HEK293T (cell line): ENCODE data around the gene CKM.

Experiments
- CTCF ChIA-PET: fragments of 350-600 bp; formaldehyde crosslinking; extraction: SDS; loops from one replicate; lab custom pipeline; 2021; ENCODE audit warnings: antibody characterized with exemption, inconsistent platforms; lab: Yijun Ruan, JAX
- POLR2A ChIA-PET: fragments of 350-600 bp; formaldehyde crosslinking; extraction: SDS; loops from one replicate; lab custom pipeline; 2020; ENCODE audit warnings: antibody characterized with exemption, inconsistent platforms; lab: Yijun Ruan, JAX
- DNase-seq: peaks from one replicate; pipeline ENCODE4 v3.0.0; 2012; ENCODE audit warnings: mixed read lengths; ENCODE audit errors: extremely low spot score
- ARNT ChIP-seq: fragments of 450-650 bp; IDR thresholded peaks from 2 replicates; pipeline ENCODE4 v1.6.1; 2017; ENCODE audit warnings: mild to moderate bottlenecking
- BHLHE40 ChIP-seq: fragments of 450-650 bp; IDR thresholded peaks from 2 replicates; pipeline ENCODE4 v1.6.1; 2016; ENCODE audit warnings: mild to moderate bottlenecking, moderate library complexity, borderline replicate concordance
- CTBP1 ChIP-seq: fragments of 450-650 bp; IDR thresholded peaks from 2 replicates; pipeline ENCODE4 v1.6.1; 2016; ENCODE audit warnings: borderline replicate concordance
- ELF4 ChIP-seq: fragments of 450-650 bp; IDR thresholded peaks from 2 replicates; pipeline ENCODE4 v1.6.1; 2017; ENCODE audit warnings: antibody characterized with exemption
- FOXA1 ChIP-seq: fragments of 450-650 bp; IDR thresholded peaks from 2 replicates; pipeline ENCODE4 v1.6.1; 2016; ENCODE audit warnings: mild to moderate bottlenecking
- FOXK2 ChIP-seq: fragments of 450-650 bp; IDR thresholded peaks from 2 replicates; pipeline ENCODE4 v1.6.1; 2016; ENCODE audit warnings: mild to moderate bottlenecking
- FOXM1 ChIP-seq: fragments of 450-650 bp; IDR thresholded peaks from 2 replicates; pipeline ENCODE4 v1.6.1; 2017; ENCODE audit warnings: mild to moderate bottlenecking, borderline replicate concordance
- HDGF ChIP-seq: fragments of 450-650 bp; IDR thresholded peaks from 2 replicates; pipeline ENCODE4 v1.6.1; 2017; ENCODE audit warnings: antibody characterized with exemption, borderline replicate concordance
- L3MBTL2 ChIP-seq: fragments of 450-650 bp; conservative IDR thresholded peaks from 2 replicates; pipeline ENCODE4 v1.6.1; 2016; ENCODE audit warnings: mild to moderate bottlenecking
- LEF1 ChIP-seq: fragments of 450-650 bp; IDR thresholded peaks from 2 replicates; pipeline ENCODE4 v1.6.1; 2017; ENCODE audit warnings: mild to moderate bottlenecking, borderline replicate concordance
- NFRKB ChIP-seq: fragments of 450-650 bp; IDR thresholded peaks from 2 replicates; pipeline ENCODE4 v1.6.1; 2016; ENCODE audit warnings: mild to moderate bottlenecking, moderate library complexity
- PKNOX1 ChIP-seq: fragments of 450-650 bp; IDR thresholded peaks from 2 replicates; pipeline ENCODE4 v1.6.1; 2016
- SP1 ChIP-seq: fragments of 450-650 bp; IDR thresholded peaks from 2 replicates; pipeline ENCODE4 v1.6.1; 2017
- SUZ12 ChIP-seq: fragments of 450-650 bp; IDR thresholded peaks from 2 replicates; pipeline ENCODE4 v1.6.1; 2016; ENCODE audit warnings: mild to moderate bottlenecking
- TARDBP ChIP-seq: fragments of 450-650 bp; IDR thresholded peaks from 2 replicates; pipeline ENCODE4 v1.6.1; 2016
- ZNF384 ChIP-seq: fragments of 450-650 bp; IDR thresholded peaks from 2 replicates; pipeline ENCODE4 v1.6.1; 2016

Gene CKM

DNA sequence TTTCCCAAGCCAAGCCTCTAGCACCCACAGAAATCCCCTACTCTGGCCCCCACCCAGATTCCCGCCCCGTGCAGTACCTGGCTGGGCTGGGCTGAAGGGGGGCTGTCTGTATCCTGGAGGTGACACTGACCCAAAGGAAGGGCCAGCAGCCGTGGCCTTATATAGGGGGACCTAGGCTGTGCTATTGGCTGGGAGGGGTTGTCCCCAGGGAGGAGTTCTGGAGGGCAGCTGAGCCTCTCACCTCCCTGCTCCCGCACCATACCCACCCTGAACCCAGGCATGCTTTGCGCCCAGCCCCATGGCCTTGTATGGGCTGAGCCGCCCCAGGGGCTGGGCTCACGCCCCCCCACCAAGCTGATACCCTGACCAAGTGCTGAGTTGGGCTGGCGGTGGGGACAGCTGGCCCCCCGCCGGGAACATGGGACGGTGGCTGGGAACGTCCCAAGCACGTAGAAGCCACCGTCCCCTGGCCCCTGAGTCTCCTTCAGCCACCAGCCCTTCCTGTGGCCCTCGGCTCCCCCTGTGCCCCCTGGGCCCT is at the start of gene CKM:
CKM (minus strand) TSS at position 132 of the 538 bp plus-strand sequence. CDS start 3,162 bp downstream, outside the sequence.
- DNase-seq, result no peak
- ChIA-PET POLR2A (no interaction called here), CTCF (no interaction called here)
- TF ChIP-seq FOXM1, result no peak
- TF ChIP-seq TARDBP, result no peak
- no peak for TF ChIP-seq SP1
- no peak for TF ChIP-seq NFRKB
- TF ChIP-seq FOXA1, result no peak
- no peak for TF ChIP-seq LEF1
- no peak for TF ChIP-seq HDGF
- no peak for TF ChIP-seq ZNF384
- no peak for TF ChIP-seq PKNOX1
- no peak for TF ChIP-seq ARNT
- no peak for TF ChIP-seq BHLHE40
- no peak for TF ChIP-seq CTBP1
- no peak for TF ChIP-seq ELF4
- no peak for TF ChIP-seq FOXK2
- no peak for TF ChIP-seq SUZ12
- TF ChIP-seq L3MBTL2, result no peak

- CTCF ChIA-PET, result interaction anchor here (0.7 to 0.8 kb wide), 2 partner anchors 33 to 632 kb away, joined by 3 to 4 read pairs; no protein-coding TSS in a partner anchor
- POLR2A ChIA-PET, result no interaction called here
Measured at GRCh38 chr19:45370410-45371204, 47.9 kb upstream of the CKM start, which contains the start of gene ERCC2. Gene ERCC2, minus strand, starts transcription at chr19:45370573. Its CDS starts 33 bp downstream, at chr19:45370540.

GRCh38 chr19:45368737-45369340 is 46.2 kb upstream of the CKM start:
- ChIA-PET CTCF (interaction anchor here (0.7 to 0.8 kb wide), 2 partner anchors 24 to 34 kb away, joined by 3 read pairs; no protein-coding TSS in a partner anchor), POLR2A (interaction anchor here (0.5 to 1.1 kb wide), 2 partner anchors 34 to 1403 kb away, joined by 3 to 5 read pairs; no protein-coding TSS in a partner anchor)
- DNase-seq, result no peak

More at GRCh38 chr19:45370410-45371204, 47.9 kb upstream of the CKM start, which contains the start of gene ERCC2:
- TF ChIP-seq FOXM1, result no peak
- TF ChIP-seq L3MBTL2, result peak; percentile 17; the same call in 1 of the 2 replicates
- TF ChIP-seq FOXK2, result no peak; the same call in 1 of the 2 replicates
- TF ChIP-seq PKNOX1, result peak; percentile 100
- TF ChIP-seq ELF4, result no peak
- TF ChIP-seq ZNF384, result 0 out of 2 replicates have a peak, but pooled peaks have one; percentile 33
- no peak for TF ChIP-seq HDGF
- TF ChIP-seq TARDBP, result no peak
- peak; percentile 100 for DNase-seq

DNA sequence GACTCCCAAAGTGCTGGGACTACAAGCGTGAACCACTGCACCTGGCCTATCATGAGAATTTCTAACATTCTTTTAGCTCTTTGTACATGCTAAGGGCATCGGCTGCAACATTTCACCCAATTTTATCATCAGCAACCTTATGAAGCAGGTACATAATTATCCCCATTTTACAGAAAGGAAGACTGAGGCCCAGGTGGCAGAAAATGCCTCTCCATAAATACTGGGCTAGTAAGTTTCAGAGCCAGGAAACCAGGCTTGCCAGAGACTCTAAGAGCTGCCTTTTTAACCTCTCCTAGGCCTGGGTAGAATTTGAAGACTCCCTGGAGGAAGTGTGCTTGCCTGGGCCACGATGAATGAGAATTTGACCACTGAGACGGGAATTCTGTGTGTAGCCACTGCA is 45.5 kb upstream of the CKM start:
- CTCF ChIA-PET, result interaction anchor here (0.7 to 0.8 kb wide), 2 partner anchors 25 to 34 kb away, joined by 3 read pairs; no protein-coding TSS in a partner anchor
- DNase-seq, result no peak
- TF ChIP-seq TARDBP (no peak), PKNOX1 (no peak), ELF4 (no peak), BHLHE40 (no peak), ZNF384 (no peak), LEF1 (no peak), FOXA1 (no peak), ARNT (no peak), L3MBTL2 (no peak), CTBP1 (no peak)
- POLR2A ChIA-PET, result no interaction called here

More at GRCh38 chr19:45368737-45369340, 46.2 kb upstream of the CKM start:
- no peak for TF ChIP-seq PKNOX1
- no peak for TF ChIP-seq FOXA1
- no peak for TF ChIP-seq FOXM1
- TF ChIP-seq BHLHE40, result no peak
- no peak for TF ChIP-seq LEF1
- no peak for TF ChIP-seq SUZ12
- TF ChIP-seq CTBP1, result no peak
- no peak for TF ChIP-seq ARNT
- TF ChIP-seq ELF4, result no peak
- TF ChIP-seq ZNF384, result no peak

- DNase-seq, result no peak
- TF ChIP-seq ELF4, result no peak
- TF ChIP-seq FOXM1, result no peak
- no peak for TF ChIP-seq SUZ12
- TF ChIP-seq NFRKB, result no peak
- no peak for TF ChIP-seq LEF1
- no peak for TF ChIP-seq PKNOX1
- TF ChIP-seq TARDBP, result no peak
- TF ChIP-seq FOXA1, result no peak
- TF ChIP-seq BHLHE40, result no peak
- no peak for TF ChIP-seq CTBP1
- TF ChIP-seq SP1, result no peak
- no peak for TF ChIP-seq ZNF384
- no peak for TF ChIP-seq FOXK2
- no peak for TF ChIP-seq L3MBTL2
- TF ChIP-seq HDGF, result no peak
- TF ChIP-seq ARNT, result no peak
- POLR2A ChIA-PET, result no interaction called here
- CTCF ChIA-PET, result no interaction called here
Measured at GRCh38 chr19:45364696-45365095, 42.0 kb upstream of the CKM start.
